ENCODE measurements around the gene GALNT5. TPM values are rescaled to one million over a fixed set of nuclear protein-coding genes. Genes with fewer than 3 reads are reported as not detected.

The GALNT5 gene
- total RNA-seq, 1 donor from 2014 or later = not detected

- Mint-ChIP-seq H3K36me3 (no peaks in the 10 kb centered on the region), H3K4me1 (peaks cover 6% of the 10 kb centered on the region), H3K27me3 (ENCODE audit: insufficient read depth, low read depth) (peaks cover 5% of the 10 kb centered on the region), H3K4me3 (no peak overlapping the region), H3K9me3 (no peaks in the 10 kb centered on the region), H3K27ac (no peak overlapping the region)
- no peak overlapping the region for H3K4me2 ChIP-seq
- H3K36me3 ChIP-seq = no peaks in the 10 kb centered on the region
- H3K27ac ChIP-seq = no peak overlapping the region
- H2AFZ ChIP-seq (replicated peaks) = no peak overlapping the region
- peaks cover 7% of the 10 kb centered on the region for H3F3A ChIP-seq (ENCODE audit: low read depth)
- H3K79me2 ChIP-seq (ENCODE audit: low read depth) = no peaks in the 10 kb centered on the region
- H4K20me1 ChIP-seq (ENCODE audit: low read depth) = no peaks in the 10 kb centered on the region
- H3K27me3 ChIP-seq = no peaks in the 10 kb centered on the region
- H3K9ac ChIP-seq = no peak overlapping the region
- H3K4me1 ChIP-seq = peaks cover 22% of the 10 kb centered on the region
- H3K9me3 ChIP-seq (ENCODE audit: low read depth) = no peaks in the 10 kb centered on the region
- TF ChIP-seq CTCF (IDR thresholded peaks at IDR 0.05) (no peak), EZH2 (IDR thresholded peaks at IDR 0.05) (no peak), EZH2phosphoT487 (IDR thresholded peaks at IDR 0.05) (no peak)
- no peak overlapping the region for H3K4me3 ChIP-seq
- DNase-seq (ENCODE audit: low spot score) = no peak
Observed at GRCh38 chr2:157305723-157306110, 48.2 kb downstream of the GALNT5 start.

GRCh38 chr2:157307021-157307420 lies 49.5 kb downstream of the GALNT5 start:
- H3K9me3 ChIP-seq (ENCODE audit: low read depth) = no peaks in the 10 kb centered on the region
- no peaks in the 10 kb centered on the region for H4K20me1 ChIP-seq (ENCODE audit: low read depth)
- no peaks in the 10 kb centered on the region for H3K27me3 ChIP-seq
- no peaks in the 10 kb centered on the region for H3K36me3 Mint-ChIP-seq
- no peak overlapping the region for H3K4me3 ChIP-seq
- no peaks in the 10 kb centered on the region for H3K79me2 ChIP-seq (ENCODE audit: low read depth)
- no peak overlapping the region for H3K27ac Mint-ChIP-seq
- peaks cover 6% of the 10 kb centered on the region for H3K4me1 Mint-ChIP-seq
- no peaks in the 10 kb centered on the region for H3K9me3 Mint-ChIP-seq
- no peak overlapping the region for H3K4me3 Mint-ChIP-seq
- peaks cover 23% of the 10 kb centered on the region for H3K4me1 ChIP-seq
- H3K4me2 ChIP-seq = no peak overlapping the region
- H3F3A ChIP-seq (ENCODE audit: low read depth) = peaks cover 7% of the 10 kb centered on the region
- TF ChIP-seq EZH2 (IDR thresholded peaks at IDR 0.05) (no peak), CTCF (IDR thresholded peaks at IDR 0.05) (peak; percentile 30), EZH2phosphoT487 (IDR thresholded peaks at IDR 0.05) (no peak)
- no peak overlapping the region for H3K9ac ChIP-seq
- peaks cover 5% of the 10 kb centered on the region for H3K27me3 Mint-ChIP-seq (ENCODE audit: insufficient read depth, low read depth)
- no peaks in the 10 kb centered on the region for H3K36me3 ChIP-seq
- no peak for DNase-seq (ENCODE audit: low spot score)
- no peak overlapping the region for H3K27ac ChIP-seq
- H2AFZ ChIP-seq (replicated peaks) = no peak overlapping the region

GRCh38 chr2:157309878-157310277 lies 52.4 kb downstream of the GALNT5 start:
- Histone ChIP-seq H3K4me2 (no peak overlapping the region), H3K9ac (no peak overlapping the region), H3K4me1 (peaks cover 24% of the 10 kb centered on the region), H3K27ac (no peak overlapping the region), H2AFZ (replicated peaks) (no peak overlapping the region), H3F3A (ENCODE audit: low read depth) (peaks cover 3% of the 10 kb centered on the region), H3K79me2 (ENCODE audit: low read depth) (no peaks in the 10 kb centered on the region), H3K36me3 (no peaks in the 10 kb centered on the region), H4K20me1 (ENCODE audit: low read depth) (no peaks in the 10 kb centered on the region), H3K9me3 (ENCODE audit: low read depth) (no peaks in the 10 kb centered on the region), H3K4me3 (no peak overlapping the region), H3K27me3 (no peaks in the 10 kb centered on the region)
- Mint-ChIP-seq H3K36me3 (no peaks in the 10 kb centered on the region), H3K27ac (no peak overlapping the region), H3K9me3 (no peaks in the 10 kb centered on the region), H3K27me3 (ENCODE audit: insufficient read depth, low read depth) (peaks cover 5% of the 10 kb centered on the region), H3K4me1 (peaks cover under 1% of the 10 kb centered on the region), H3K4me3 (no peak overlapping the region)
- DNase-seq (ENCODE audit: low spot score) = no peak
- no peak for TF ChIP-seq EZH2 (IDR thresholded peaks at IDR 0.05)
- TF ChIP-seq CTCF (IDR thresholded peaks at IDR 0.05) = no peak
- TF ChIP-seq EZH2phosphoT487 (IDR thresholded peaks at IDR 0.05) = no peak
